ENCODE data around the gene APOA5. TPM values are rescaled to one million over a fixed set of nuclear protein-coding genes. Genes with fewer than 3 reads are reported as not detected.
"Not testable (repeated sequence)": the region's sequence is repeated elsewhere in the genome, so short reads cannot be mapped to it uniquely, and the experiment has no call there.

The APOA5 gene
- total RNA-seq, 1 donor from 2014 or later = not detected

DNA sequence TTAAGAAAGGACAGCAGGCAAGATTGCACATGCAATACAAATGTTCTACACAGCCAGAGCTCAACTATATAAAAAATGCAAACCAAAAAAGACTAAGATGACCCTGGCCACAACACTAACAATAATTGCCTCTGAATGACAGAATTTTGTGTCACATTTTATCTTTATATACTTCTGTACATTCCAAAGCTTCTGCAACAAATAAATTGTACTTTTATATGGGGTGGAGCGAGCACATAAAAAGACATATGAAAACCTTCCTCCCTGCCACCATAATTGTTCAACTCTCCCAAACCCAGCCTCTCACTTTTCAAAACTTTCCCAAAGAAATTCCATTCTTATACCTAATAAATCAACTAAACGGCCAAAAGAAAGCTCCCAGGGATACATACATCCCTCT, 29.5 kb downstream of the APOA5 start:
- H3K36me3 Mint-ChIP-seq = peaks cover 20% of the 10 kb centered on the region
- H3K9me3 Mint-ChIP-seq = no peaks in the 10 kb centered on the region
- H3K27me3 ChIP-seq = no peaks in the 10 kb centered on the region
- no peaks in the 10 kb centered on the region for H3K4me1 Mint-ChIP-seq
- no peaks in the 10 kb centered on the region for H3F3A ChIP-seq (ENCODE audit: low read depth)
- H3K36me3 ChIP-seq = peaks cover 7% of the 10 kb centered on the region
- no peaks in the 10 kb centered on the region for H3K4me1 ChIP-seq
- no peak overlapping the region for H3K4me2 ChIP-seq
- no peak overlapping the region for H3K27ac Mint-ChIP-seq
- no peak overlapping the region for H3K4me3 ChIP-seq
- no peak overlapping the region for H3K27ac ChIP-seq
- H3K79me2 ChIP-seq (ENCODE audit: low read depth) = no peaks in the 10 kb centered on the region
- TF ChIP-seq, protein P1, sequence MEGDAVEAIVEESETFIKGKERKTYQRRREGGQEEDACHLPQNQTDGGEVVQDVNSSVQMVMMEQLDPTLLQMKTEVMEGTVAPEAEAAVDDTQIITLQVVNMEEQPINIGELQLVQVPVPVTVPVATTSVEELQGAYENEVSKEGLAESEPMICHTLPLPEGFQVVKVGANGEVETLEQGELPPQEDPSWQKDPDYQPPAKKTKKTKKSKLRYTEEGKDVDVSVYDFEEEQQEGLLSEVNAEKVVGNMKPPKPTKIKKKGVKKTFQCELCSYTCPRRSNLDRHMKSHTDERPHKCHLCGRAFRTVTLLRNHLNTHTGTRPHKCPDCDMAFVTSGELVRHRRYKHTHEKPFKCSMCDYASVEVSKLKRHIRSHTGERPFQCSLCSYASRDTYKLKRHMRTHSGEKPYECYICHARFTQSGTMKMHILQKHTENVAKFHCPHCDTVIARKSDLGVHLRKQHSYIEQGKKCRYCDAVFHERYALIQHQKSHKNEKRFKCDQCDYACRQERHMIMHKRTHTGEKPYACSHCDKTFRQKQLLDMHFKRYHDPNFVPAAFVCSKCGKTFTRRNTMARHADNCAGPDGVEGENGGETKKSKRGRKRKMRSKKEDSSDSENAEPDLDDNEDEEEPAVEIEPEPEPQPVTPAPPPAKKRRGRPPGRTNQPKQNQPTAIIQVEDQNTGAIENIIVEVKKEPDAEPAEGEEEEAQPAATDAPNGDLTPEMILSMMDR (IDR thresholded peaks at IDR 0.05) = no peak
- TF ChIP-seq EZH2phosphoT487 (IDR thresholded peaks at IDR 0.05) (no peak), EZH2 (IDR thresholded peaks at IDR 0.05) (no peak)
- H3K9me3 ChIP-seq (ENCODE audit: low read depth) = no peaks in the 10 kb centered on the region
- no peak overlapping the region for H3K4me3 Mint-ChIP-seq
- no peak overlapping the region for H3K9ac ChIP-seq
- peaks cover 3% of the 10 kb centered on the region for H3K27me3 Mint-ChIP-seq (ENCODE audit: insufficient read depth, low read depth)
- no peak for DNase-seq (ENCODE audit: low spot score)
- H2AFZ ChIP-seq (replicated peaks) = no peak overlapping the region
- H4K20me1 ChIP-seq (ENCODE audit: low read depth) = peaks cover 9% of the 10 kb centered on the region

- not testable (repeated sequence) for H3K27me3 ChIP-seq; H3K4me3 ChIP-seq; H3K9me3 Mint-ChIP-seq; DNase-seq (ENCODE audit: low spot score); H3K9me3 ChIP-seq (ENCODE audit: low read depth); H3K27me3 Mint-ChIP-seq (ENCODE audit: insufficient read depth, low read depth); H4K20me1 ChIP-seq (ENCODE audit: low read depth); H3F3A ChIP-seq (ENCODE audit: low read depth); H3K4me1 ChIP-seq; H3K4me1 Mint-ChIP-seq; H3K27ac ChIP-seq; H3K4me3 Mint-ChIP-seq; H3K27ac Mint-ChIP-seq; H2AFZ ChIP-seq (replicated peaks); H3K9ac ChIP-seq; H3K4me2 ChIP-seq
- Histone ChIP-seq H3K36me3 (peaks cover 23% of the 10 kb centered on the region), H3K79me2 (ENCODE audit: low read depth) (peaks cover 12% of the 10 kb centered on the region)
- peaks cover 22% of the 10 kb centered on the region for H3K36me3 Mint-ChIP-seq
Measured at GRCh38 chr11:116756044-116756443, 35.6 kb downstream of the APOA5 start.

- no peak overlapping the region for H3K27ac ChIP-seq
- peaks cover 2% of the 10 kb centered on the region for H4K20me1 ChIP-seq (ENCODE audit: low read depth)
- no peak overlapping the region for H3K9ac ChIP-seq
- Mint-ChIP-seq H3K27ac (no peak overlapping the region), H3K36me3 (peaks cover 12% of the 10 kb centered on the region), H3K4me1 (no peaks in the 10 kb centered on the region), H3K9me3 (no peaks in the 10 kb centered on the region), H3K4me3 (no peak overlapping the region), H3K27me3 (ENCODE audit: insufficient read depth, low read depth) (peaks cover 2% of the 10 kb centered on the region)
- peaks cover 12% of the 10 kb centered on the region for H3K79me2 ChIP-seq (ENCODE audit: low read depth)
- no peaks in the 10 kb centered on the region for H3K27me3 ChIP-seq
- peaks cover 16% of the 10 kb centered on the region for H3K36me3 ChIP-seq
- no peak for TF ChIP-seq EZH2 (IDR thresholded peaks at IDR 0.05)
- TF ChIP-seq, protein P1 (IDR thresholded peaks at IDR 0.05) = no peak
- peaks cover 2% of the 10 kb centered on the region for H3F3A ChIP-seq (ENCODE audit: low read depth)
- H3K4me2 ChIP-seq = no peak overlapping the region
- H3K9me3 ChIP-seq (ENCODE audit: low read depth) = no peaks in the 10 kb centered on the region
- H3K4me3 ChIP-seq = no peak overlapping the region
- no peaks in the 10 kb centered on the region for H3K4me1 ChIP-seq
- H2AFZ ChIP-seq (replicated peaks) = no peak overlapping the region
- DNase-seq (ENCODE audit: low spot score) = no peak
Measured at GRCh38 chr11:116750070-116750718, 41.5 kb downstream of the APOA5 start.

- H3K79me2 ChIP-seq (ENCODE audit: low read depth) = no peaks in the 10 kb centered on the region
- no peaks in the 10 kb centered on the region for H3K9me3 Mint-ChIP-seq
- peaks cover 7% of the 10 kb centered on the region for H4K20me1 ChIP-seq (ENCODE audit: low read depth)
- no peaks in the 10 kb centered on the region for H3K27me3 ChIP-seq
- H3K9ac ChIP-seq = no peak overlapping the region
- no peak for TF ChIP-seq EZH2 (IDR thresholded peaks at IDR 0.05)
- TF ChIP-seq EZH2phosphoT487 (IDR thresholded peaks at IDR 0.05) = no peak
- TF ChIP-seq, protein P1 (IDR thresholded peaks at IDR 0.05) = no peak
- no peak overlapping the region for H3K27ac ChIP-seq
- H3K4me3 Mint-ChIP-seq = no peak overlapping the region
- no peak for DNase-seq (ENCODE audit: low spot score)
- H3K9me3 ChIP-seq (ENCODE audit: low read depth) = no peaks in the 10 kb centered on the region
- H3K4me1 ChIP-seq = no peaks in the 10 kb centered on the region
- peaks cover 2% of the 10 kb centered on the region for H3K27me3 Mint-ChIP-seq (ENCODE audit: insufficient read depth, low read depth)
- H3K36me3 ChIP-seq = no peaks in the 10 kb centered on the region
- no peak overlapping the region for H3K27ac Mint-ChIP-seq
- no peak overlapping the region for H2AFZ ChIP-seq (replicated peaks)
- H3K4me3 ChIP-seq = no peak overlapping the region
- H3K4me1 Mint-ChIP-seq = peaks cover 19% of the 10 kb centered on the region
- peaks cover 23% of the 10 kb centered on the region for H3F3A ChIP-seq (ENCODE audit: low read depth)
- peaks cover 6% of the 10 kb centered on the region for H3K36me3 Mint-ChIP-seq
- no peak overlapping the region for H3K4me2 ChIP-seq
Measured at GRCh38 chr11:116742104-116742503, 49.6 kb downstream of the APOA5 start.

All from neural progenitor cell (in vitro differentiated cells).